ENCODE measurements around the gene TCEAL3.
"Not testable (repeated sequence)": the region's sequence is repeated elsewhere in the genome, so short reads cannot be mapped to it uniquely, and the experiment has no call there.

GRCh38 chrX:103638479-103639346 is 30.9 kb downstream of the TCEAL3 start:
- not testable (repeated sequence) for TF ChIP-seq SPI1 (IDR thresholded peaks at IDR 0.05; ENCODE audit: borderline replicate concordance, low read depth); CTCF (IDR thresholded peaks at IDR 0.05; ENCODE audit: insufficient read depth, low read length); REST (IDR thresholded peaks at IDR 0.05; ENCODE audit: insufficient replicate concordance, low read depth); POLR2AphosphoS5 (IDR thresholded peaks at IDR 0.05; ENCODE audit: low read depth); GABPA (IDR thresholded peaks at IDR 0.05; ENCODE audit: low read depth)
